Activated naive CD8-positive, alpha-beta T cell treated with anti-CD3 and anti-CD28 coated beads, Interleukin-2, amount 10 ng/mL, durations not matched to agents 7 days and 5 days (primary cell): ENCODE measurements around the gene MOB2. TPM values are rescaled to one million over a fixed set of nuclear protein-coding genes. Genes with fewer than 3 reads are reported as not detected.
A peak's percentile ranks its signal among the peaks of the same experiment; 100 is the strongest.

ENCODE experiments used
- ATAC-seq: fragments of 150-1000 bp; cut with Tn5 transposase; one replicate; pipeline ENCODE4 v1.10.0; 2021; ENCODE audit warnings: low read depth, moderate library complexity
- POLR2A ChIA-PET: fragments of 350-600 bp; sonication (Branson Sonifier 250); formaldehyde crosslinking; loops from one replicate; lab custom pipeline; 2021; ENCODE audit warnings: antibody characterized with exemption; lab: Charles Lee
- DNase-seq: peaks from one replicate; pipeline ENCODE4 v3.0.0; 2021
- H3K27ac Mint-ChIP-seq: one replicate; pipeline ENCODE4 v1.8.0; 2022; ENCODE audit warnings: mild to moderate bottlenecking, mixed read lengths
- H3K27me3 Mint-ChIP-seq: one replicate; pipeline ENCODE4 v1.8.0; 2022; ENCODE audit warnings: mild to moderate bottlenecking, moderate library complexity, mixed read lengths
- H3K36me3 Mint-ChIP-seq: one replicate; pipeline ENCODE4 v1.8.0; 2021; ENCODE audit warnings: mild to moderate bottlenecking, mixed read lengths
- H3K4me1 Mint-ChIP-seq: one replicate; pipeline ENCODE4 v1.8.0; 2021; ENCODE audit warnings: mixed read lengths
- H3K4me3 Mint-ChIP-seq: one replicate; pipeline ENCODE4 v1.8.0; 2022; ENCODE audit warnings: mild to moderate bottlenecking, moderate library complexity, mixed read lengths
- H3K9me3 Mint-ChIP-seq: one replicate; pipeline ENCODE4 v1.8.0; 2021; ENCODE audit warnings: mixed read lengths
- total RNA-seq, 2 experiments: library from RNA; stranded (reverse); gene quantifications; one replicate each; pipeline ENCODE4 v1.2.3, GENCODE V29; 2021

Gene MOB2
- total RNA-seq, 2 experiments from 2014 or later: 43.2 to 47.2 TPM

GRCh38 chr11:1496091-1496760, 9.6 kb upstream of the MOB2 start:
- no peaks in the 10 kb centered on the region for H3K27me3 Mint-ChIP-seq
- ATAC-seq (no peak), DNase-seq (no peak)
- H3K4me3 Mint-ChIP-seq: no peak overlapping the region
- H3K4me1 Mint-ChIP-seq: peaks cover 12% of the 10 kb centered on the region
- H3K36me3 Mint-ChIP-seq: peaks cover 32% of the 10 kb centered on the region
- peaks cover 10% of the 10 kb centered on the region for H3K9me3 Mint-ChIP-seq
- POLR2A ChIA-PET: no interaction called here
- no peak overlapping the region for H3K27ac Mint-ChIP-seq

- peaks cover 9% of the 10 kb centered on the region for H3K4me1 Mint-ChIP-seq
- DNase-seq (no peak), ATAC-seq (no peak)
- H3K27ac Mint-ChIP-seq: no peak overlapping the region
- H3K9me3 Mint-ChIP-seq: peaks cover 10% of the 10 kb centered on the region
- POLR2A ChIA-PET: no interaction called here
- no peak overlapping the region for H3K4me3 Mint-ChIP-seq
- H3K36me3 Mint-ChIP-seq: peaks cover 23% of the 10 kb centered on the region
- H3K27me3 Mint-ChIP-seq: no peaks in the 10 kb centered on the region
Measured at GRCh38 chr11:1494650-1495049, 8.1 kb upstream of the MOB2 start.

GRCh38 chr11:1493650-1494244, 7.2 kb upstream of the MOB2 start:
- POLR2A ChIA-PET: no interaction called here

GRCh38 chr11:1491379-1491778, 4.8 kb upstream of the MOB2 start:
- ATAC-seq: no peak
- H3K9me3 Mint-ChIP-seq: peaks cover 6% of the 10 kb centered on the region
- no peak for DNase-seq
- H3K36me3 Mint-ChIP-seq: peaks cover 4% of the 10 kb centered on the region
- no peaks in the 10 kb centered on the region for H3K4me1 Mint-ChIP-seq
- no peaks in the 10 kb centered on the region for H3K27me3 Mint-ChIP-seq
- H3K27ac Mint-ChIP-seq: no peak overlapping the region
- POLR2A ChIA-PET: no interaction called here
- H3K4me3 Mint-ChIP-seq: no peak overlapping the region

More at GRCh38 chr11:1493650-1494244, 7.2 kb upstream of the MOB2 start:
- H3K27me3 Mint-ChIP-seq: no peaks in the 10 kb centered on the region
- H3K4me1 Mint-ChIP-seq: peaks cover 9% of the 10 kb centered on the region
- ATAC-seq (no peak), DNase-seq (no peak)
- peaks cover 17% of the 10 kb centered on the region for H3K36me3 Mint-ChIP-seq
- peaks cover 8% of the 10 kb centered on the region for H3K9me3 Mint-ChIP-seq
- H3K4me3 Mint-ChIP-seq: no peak overlapping the region
- no peak overlapping the region for H3K27ac Mint-ChIP-seq

DNA sequence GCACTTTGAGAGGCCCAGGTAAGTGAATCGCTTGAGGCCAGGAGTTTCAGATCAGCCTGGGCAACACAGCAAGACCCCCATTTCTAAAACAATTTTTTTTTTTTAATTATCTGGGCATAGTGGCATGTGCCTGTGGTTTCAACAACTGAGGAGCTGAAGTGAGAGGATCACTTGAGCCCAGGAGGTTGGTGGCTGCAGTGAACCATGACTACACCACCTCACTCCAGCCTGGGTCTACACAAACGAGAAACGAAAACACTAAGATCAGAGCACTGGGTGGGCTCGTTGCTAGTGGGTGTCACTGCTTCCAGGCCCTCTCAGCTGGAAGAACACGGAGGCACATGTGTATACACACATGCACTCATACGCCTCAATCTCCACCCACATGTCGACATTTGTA, 4.1 kb upstream of the MOB2 start:
- DNase-seq: no peak
- no peak for ATAC-seq
- Mint-ChIP-seq H3K27me3 (no peaks in the 10 kb centered on the region), H3K4me1 (no peaks in the 10 kb centered on the region), H3K4me3 (no peak overlapping the region), H3K9me3 (peaks cover 1% of the 10 kb centered on the region), H3K27ac (no peak overlapping the region), H3K36me3 (no peaks in the 10 kb centered on the region)
- POLR2A ChIA-PET: no interaction called here

GRCh38 chr11:1488575-1489180, 2.1 kb upstream of the MOB2 start:
- no peak for DNase-seq
- H3K27me3 Mint-ChIP-seq: no peaks in the 10 kb centered on the region
- POLR2A ChIA-PET: no interaction called here

DNA sequence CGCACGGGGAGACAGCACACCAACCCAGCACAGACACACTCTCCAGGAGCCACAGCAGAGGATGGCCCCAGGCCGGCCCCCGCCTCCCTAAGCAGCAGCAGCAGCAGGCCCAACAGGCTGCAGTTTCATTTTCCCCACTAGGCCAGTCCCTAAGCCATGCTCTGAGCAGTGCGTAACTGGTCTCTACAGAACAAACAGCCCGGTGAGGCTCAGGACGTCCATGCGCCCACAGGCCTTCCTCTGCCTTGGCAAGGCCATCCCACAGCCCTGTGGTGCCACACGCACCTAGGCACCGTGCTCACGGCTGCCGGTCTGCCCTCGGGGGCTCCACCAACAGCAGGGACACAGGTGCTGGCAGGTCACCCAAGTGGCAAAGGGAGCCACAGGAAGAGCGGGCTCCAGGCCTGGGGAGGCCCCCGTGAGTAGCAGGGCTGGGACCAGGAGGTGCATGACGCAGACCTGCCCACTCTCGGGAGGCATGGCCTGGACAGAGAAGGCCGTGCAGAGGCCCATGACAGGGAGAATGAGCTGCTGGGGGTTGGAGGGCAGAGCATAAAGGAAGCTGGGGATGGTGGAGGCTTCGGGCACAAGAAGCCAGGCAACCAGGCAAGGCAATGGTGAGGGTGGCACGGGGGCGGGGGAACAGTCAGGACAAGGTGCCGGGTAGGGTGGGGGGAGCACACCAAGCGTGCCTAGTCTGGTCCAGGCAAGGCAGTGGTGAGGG, 1.4 kb upstream of the MOB2 start:
- Mint-ChIP-seq H3K36me3 (no peaks in the 10 kb centered on the region), H3K9me3 (no peaks in the 10 kb centered on the region), H3K27ac (no peak overlapping the region), H3K4me3 (no peak overlapping the region), H3K4me1 (no peaks in the 10 kb centered on the region), H3K27me3 (no peaks in the 10 kb centered on the region)
- DNase-seq (no peak), ATAC-seq (peak; percentile 17)
- POLR2A ChIA-PET: no interaction called here

More at GRCh38 chr11:1488575-1489180, 2.1 kb upstream of the MOB2 start:
- ATAC-seq: no peak
- no peak overlapping the region for H3K27ac Mint-ChIP-seq
- no peaks in the 10 kb centered on the region for H3K36me3 Mint-ChIP-seq
- H3K4me3 Mint-ChIP-seq: no peak overlapping the region
- no peaks in the 10 kb centered on the region for H3K9me3 Mint-ChIP-seq
- no peaks in the 10 kb centered on the region for H3K4me1 Mint-ChIP-seq

GRCh38 chr11:1487091-1487850, 692 bp upstream of the MOB2 start:
- POLR2A ChIA-PET: no interaction called here
- no peaks in the 10 kb centered on the region for H3K36me3 Mint-ChIP-seq
- no peaks in the 10 kb centered on the region for H3K27me3 Mint-ChIP-seq
- no peak overlapping the region for H3K27ac Mint-ChIP-seq
- ATAC-seq: no peak
- H3K4me3 Mint-ChIP-seq: no peak overlapping the region
- no peak for DNase-seq
- H3K9me3 Mint-ChIP-seq: no peaks in the 10 kb centered on the region
- no peaks in the 10 kb centered on the region for H3K4me1 Mint-ChIP-seq

- H3K27ac Mint-ChIP-seq: no peak overlapping the region
- POLR2A ChIA-PET: no interaction called here
Measured at GRCh38 chr11:1485504-1485885, 1.1 kb downstream of the MOB2 start.

DNA sequence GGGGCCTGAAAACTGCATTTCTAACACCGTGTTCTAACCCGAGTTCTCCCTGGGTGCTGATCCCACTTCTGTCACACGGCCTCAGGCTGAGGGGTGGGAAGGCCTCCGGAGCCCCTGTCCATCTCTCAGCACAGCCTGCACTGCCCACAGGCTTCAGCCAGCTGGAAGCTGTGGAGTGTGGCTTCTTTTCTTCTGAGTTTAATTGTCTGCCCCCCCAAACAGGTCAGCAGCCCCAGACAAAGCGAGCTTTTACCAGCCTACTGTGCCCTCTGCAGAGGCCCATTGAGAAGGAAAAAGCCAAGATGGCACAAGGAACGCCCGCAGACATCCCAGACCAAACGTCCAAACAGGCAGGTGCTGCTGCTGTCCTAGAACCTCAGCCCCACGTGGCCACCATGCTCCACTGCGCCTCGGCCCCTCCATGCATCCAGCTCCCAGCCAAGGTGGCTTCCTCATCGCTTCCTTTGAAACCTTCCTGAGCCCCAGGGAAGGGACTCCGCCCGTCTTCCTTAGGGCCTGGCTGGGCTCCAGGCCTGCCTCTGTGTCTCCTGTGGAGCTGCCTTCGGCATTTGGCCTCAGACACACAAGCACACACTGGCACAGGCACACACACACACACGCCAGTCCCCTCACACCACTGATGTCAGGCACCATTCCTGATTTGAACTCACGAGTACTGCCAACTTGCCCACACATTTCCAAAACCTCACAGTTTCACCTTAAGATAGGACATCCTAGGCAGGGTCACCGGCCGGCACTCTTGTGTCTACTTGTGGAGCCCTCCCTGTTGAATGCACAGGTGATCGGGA, 1.7 kb downstream of the MOB2 start:
- Mint-ChIP-seq H3K27me3 (no peaks in the 10 kb centered on the region), H3K4me1 (no peaks in the 10 kb centered on the region), H3K9me3 (no peaks in the 10 kb centered on the region), H3K4me3 (no peak overlapping the region), H3K36me3 (no peaks in the 10 kb centered on the region), H3K27ac (no peak overlapping the region)
- DNase-seq (no peak), ATAC-seq (no peak)
- POLR2A ChIA-PET: no interaction called here

More at GRCh38 chr11:1485504-1485885, 1.1 kb downstream of the MOB2 start:
- no peaks in the 10 kb centered on the region for H3K27me3 Mint-ChIP-seq
- no peaks in the 10 kb centered on the region for H3K36me3 Mint-ChIP-seq
- H3K4me1 Mint-ChIP-seq: no peaks in the 10 kb centered on the region
- ATAC-seq (no peak), DNase-seq (no peak)
- no peaks in the 10 kb centered on the region for H3K9me3 Mint-ChIP-seq
- H3K4me3 Mint-ChIP-seq: no peak overlapping the region

DNA sequence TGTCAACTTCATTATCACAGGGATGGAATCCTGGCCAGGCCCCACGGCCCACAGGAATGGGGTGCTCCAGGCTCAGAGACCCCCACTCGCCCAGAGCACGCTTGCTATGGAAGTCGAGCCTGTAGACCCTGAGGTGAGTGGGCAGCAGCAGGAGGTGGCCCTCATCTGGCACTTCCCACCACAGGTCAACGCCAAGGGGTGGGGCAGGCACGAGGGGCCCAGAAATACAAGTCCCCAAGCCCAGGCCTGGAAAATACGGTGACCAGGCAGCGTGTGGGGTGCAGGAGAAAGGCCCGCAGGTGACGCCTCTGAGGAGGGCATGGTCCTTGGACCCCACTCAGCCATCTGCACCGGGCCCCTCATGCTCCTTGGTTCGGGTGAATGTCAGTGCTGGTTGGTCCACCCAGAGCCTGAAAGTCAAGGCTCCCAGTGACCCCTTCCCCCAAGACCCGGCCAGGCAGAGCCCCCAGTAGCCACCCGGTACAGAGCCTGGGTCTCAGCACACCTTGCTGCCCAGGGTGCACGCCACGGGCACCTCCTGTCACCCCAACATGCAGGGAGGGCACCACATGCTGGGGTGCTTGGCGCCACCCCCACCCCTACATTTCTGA, 2.4 kb downstream of the MOB2 start:
- POLR2A ChIA-PET: no interaction called here
- Mint-ChIP-seq H3K27me3 (no peaks in the 10 kb centered on the region), H3K9me3 (no peaks in the 10 kb centered on the region), H3K36me3 (no peaks in the 10 kb centered on the region), H3K4me3 (no peak overlapping the region), H3K4me1 (no peaks in the 10 kb centered on the region), H3K27ac (no peak overlapping the region)
- ATAC-seq (no peak), DNase-seq (no peak)

DNA sequence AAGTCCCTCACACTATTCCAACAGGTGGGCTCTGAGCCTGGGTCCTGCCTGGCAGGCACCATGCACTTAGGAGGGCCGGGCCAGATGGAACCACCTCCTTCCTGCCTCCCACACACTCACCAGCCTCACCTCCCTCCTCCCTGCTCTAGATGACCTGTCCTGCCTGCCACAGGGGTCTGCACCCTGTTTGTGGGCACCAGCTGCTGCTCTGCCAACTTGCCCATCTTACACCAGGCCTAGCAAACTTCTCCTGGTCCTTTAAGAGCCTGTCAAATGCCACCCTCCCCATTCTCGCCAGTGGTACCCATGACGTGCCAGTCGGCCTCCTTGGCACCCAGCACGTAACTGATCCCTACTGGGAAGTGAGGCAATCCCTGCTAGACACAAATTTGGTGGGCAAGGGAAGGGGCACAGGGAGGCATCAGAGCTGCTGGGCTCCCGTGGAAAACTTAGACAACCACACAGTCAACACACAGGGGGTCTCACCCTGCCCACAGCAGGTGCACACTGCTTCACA, 3.1 kb downstream of the MOB2 start:
- POLR2A ChIA-PET: no interaction called here
- no peaks in the 10 kb centered on the region for H3K9me3 Mint-ChIP-seq
- DNase-seq: no peak
- no peaks in the 10 kb centered on the region for H3K36me3 Mint-ChIP-seq
- no peak for ATAC-seq
- no peaks in the 10 kb centered on the region for H3K27me3 Mint-ChIP-seq
- H3K4me3 Mint-ChIP-seq: no peak overlapping the region
- peaks cover 6% of the 10 kb centered on the region for H3K4me1 Mint-ChIP-seq
- H3K27ac Mint-ChIP-seq: no peak overlapping the region
